NCI-H187 (cell line): Measurements from ENCODE around the gene NALCN.

ENCODE experiments used
- DNase-seq, 2 experiments: peaks; one replicate each; lab custom pipeline; 2025; lab: John Stamatoyannopoulos, UW

The NALCN gene

GRCh38 chr13:101205408-101205807 is 210.9 kb downstream of the NALCN start:
- DNase-seq = no peak

GRCh38 chr13:101204270-101205020 is 211.9 kb downstream of the NALCN start:
- no peak for DNase-seq

GRCh38 chr13:101202590-101202989 is 213.7 kb downstream of the NALCN start:
- no peak for DNase-seq

GRCh38 chr13:101190976-101191375 is 225.3 kb downstream of the NALCN start:
- no peak for DNase-seq

- no peak for DNase-seq
Observed at GRCh38 chr13:101190337-101190736, 226.0 kb downstream of the NALCN start.

- DNase-seq = no peak
Observed at GRCh38 chr13:101185606-101186005, 230.7 kb downstream of the NALCN start.

GRCh38 chr13:101181076-101181685 is 235.1 kb downstream of the NALCN start:
- no peak for DNase-seq

- no peak for DNase-seq
Observed at GRCh38 chr13:101179021-101179420, 237.3 kb downstream of the NALCN start.

- DNase-seq = peak in 1 of 2 experiments; percentile 17
Observed at GRCh38 chr13:101178406-101178805, 237.9 kb downstream of the NALCN start.

- no peak for DNase-seq
Observed at GRCh38 chr13:101170306-101170705, 246.0 kb downstream of the NALCN start.

- DNase-seq = no peak
Observed at GRCh38 chr13:101157261-101157660, 259.0 kb downstream of the NALCN start.

GRCh38 chr13:101155920-101156319 is 260.4 kb downstream of the NALCN start:
- no peak for DNase-seq

GRCh38 chr13:101152184-101152583 is 264.1 kb downstream of the NALCN start:
- peak; percentile 78 to 93 for DNase-seq

GRCh38 chr13:101150998-101151397 is 265.3 kb downstream of the NALCN start:
- no peak for DNase-seq

- peak in 1 of 2 experiments; percentile 29 for DNase-seq
Observed at GRCh38 chr13:101149735-101150384, 266.4 kb downstream of the NALCN start.

- DNase-seq = no peak
Observed at GRCh38 chr13:101146101-101146898, 270.0 kb downstream of the NALCN start.

- DNase-seq = peak; percentile 13 to 44
Observed at GRCh38 chr13:101144808-101145419, 271.4 kb downstream of the NALCN start.

GRCh38 chr13:101140936-101141335 is 275.4 kb downstream of the NALCN start:
- no peak for DNase-seq

- DNase-seq = no peak
Observed at GRCh38 chr13:101140087-101140770, 276.1 kb downstream of the NALCN start.

- no peak for DNase-seq
Observed at GRCh38 chr13:101139081-101139480, 277.2 kb downstream of the NALCN start.

- peak; percentile 20 to 34 for DNase-seq
Observed at GRCh38 chr13:101127741-101128353, 288.5 kb downstream of the NALCN start.
